ENCODE results near the gene TUBB1.
A peak's percentile ranks its signal among the peaks of the same experiment; 100 is the strongest.

Gene TUBB1

DNA sequence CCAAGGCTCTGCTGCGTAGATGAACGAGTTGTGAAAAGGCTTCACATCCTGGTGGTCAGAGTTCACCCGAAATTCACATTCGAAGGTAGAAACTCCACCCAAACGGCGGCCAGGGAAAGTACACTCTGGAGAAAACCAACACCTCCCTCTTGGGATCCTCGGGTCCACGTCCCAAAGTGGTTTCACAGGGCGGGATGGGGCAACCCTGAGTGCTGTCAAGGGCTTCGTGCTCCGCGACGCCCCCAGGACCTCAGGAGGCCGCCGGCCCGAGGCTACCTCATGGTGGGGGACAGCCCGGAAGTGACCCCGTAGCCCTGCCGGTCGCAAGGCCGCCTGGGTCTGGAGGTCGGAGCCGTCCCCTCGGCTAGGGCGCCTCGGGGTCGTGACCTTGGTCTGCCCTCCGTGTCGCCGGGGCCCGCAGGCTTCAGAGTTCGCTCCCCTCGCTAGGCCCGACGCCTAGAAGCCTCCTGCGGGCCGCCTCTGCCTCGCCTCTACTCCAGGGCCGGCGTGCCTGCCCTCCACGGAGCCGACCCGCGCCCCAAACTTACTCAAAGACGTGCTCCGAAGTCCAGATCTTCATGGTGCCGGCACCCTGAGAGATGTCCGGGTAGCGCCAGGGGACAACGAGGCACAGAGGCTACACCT is 23.0 kb downstream of the TUBB1 start, which contains the start of gene PRELID3B:
Gene PRELID3B (minus strand): TSS at position 636 of the 645 bp plus-strand sequence. CDS start 56 bp downstream, at position 580.
- no peak for DNase-seq (ENCODE audit: low read depth in 3 of 3)

DNA sequence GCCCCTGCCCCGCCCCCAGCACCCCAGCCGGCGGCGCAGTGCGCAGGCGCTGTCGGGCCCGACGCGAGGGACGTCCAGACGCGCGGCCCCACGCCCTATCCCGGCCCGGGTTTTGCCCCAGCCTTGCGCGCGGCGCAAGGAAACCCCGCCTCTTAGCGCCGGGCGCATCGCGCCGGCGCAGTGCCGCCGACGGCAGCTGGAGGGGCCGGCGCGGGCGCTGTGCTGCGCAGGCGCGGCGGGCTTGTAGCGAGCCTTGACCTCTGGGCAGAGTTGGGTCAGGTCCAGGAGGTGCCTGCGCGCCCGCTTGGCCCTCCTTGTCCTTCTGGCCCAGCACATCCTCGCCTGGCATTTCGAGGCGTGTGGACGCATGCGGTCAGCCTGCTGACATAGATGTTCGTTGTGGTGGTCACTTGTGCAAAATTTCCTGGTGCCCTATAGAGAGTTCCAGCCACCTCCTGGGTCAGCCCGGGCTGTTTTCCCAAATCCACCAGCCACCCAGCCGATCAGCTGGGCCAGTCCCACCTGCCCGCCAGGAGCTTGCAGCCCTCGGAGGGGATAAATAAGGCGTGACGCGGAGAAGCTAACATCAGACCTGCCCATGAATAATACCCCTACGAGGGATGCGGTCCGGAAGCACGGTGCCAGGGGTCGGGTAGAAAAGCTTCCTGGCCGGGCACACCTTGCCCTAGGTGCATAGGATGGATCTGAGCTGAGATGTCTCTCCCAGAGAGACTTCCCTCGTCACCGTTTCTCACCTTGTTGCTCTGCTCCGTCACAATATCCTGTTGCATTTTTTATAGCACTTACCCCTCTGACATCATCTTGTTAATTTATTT is 23.8 kb downstream of the TUBB1 start:
- peak; percentile 87 to 94 (median 92) for DNase-seq (ENCODE audit: low read depth in 3 of 3)

DNA sequence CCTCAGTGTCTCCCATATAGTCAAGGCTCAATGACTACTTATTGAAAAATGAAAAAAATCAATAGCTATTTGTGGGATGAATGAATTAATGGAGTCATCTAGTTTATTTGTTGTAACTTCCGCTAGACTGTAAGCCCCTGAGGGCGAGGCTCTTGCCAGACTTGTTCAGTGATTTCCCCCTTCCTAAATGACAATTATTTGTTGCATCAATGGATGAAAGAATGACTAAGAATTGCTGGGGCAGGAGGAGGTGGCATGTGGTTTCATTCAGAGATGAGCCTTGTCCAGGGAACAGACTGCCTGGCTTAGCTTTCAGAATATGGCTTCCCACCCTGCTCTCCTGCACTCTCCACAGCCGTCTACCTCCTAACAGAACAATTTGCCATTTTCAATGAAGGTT is 24.5 kb downstream of the TUBB1 start:
- DNase-seq (ENCODE audit: low read depth in 3 of 3): no peak

DNA sequence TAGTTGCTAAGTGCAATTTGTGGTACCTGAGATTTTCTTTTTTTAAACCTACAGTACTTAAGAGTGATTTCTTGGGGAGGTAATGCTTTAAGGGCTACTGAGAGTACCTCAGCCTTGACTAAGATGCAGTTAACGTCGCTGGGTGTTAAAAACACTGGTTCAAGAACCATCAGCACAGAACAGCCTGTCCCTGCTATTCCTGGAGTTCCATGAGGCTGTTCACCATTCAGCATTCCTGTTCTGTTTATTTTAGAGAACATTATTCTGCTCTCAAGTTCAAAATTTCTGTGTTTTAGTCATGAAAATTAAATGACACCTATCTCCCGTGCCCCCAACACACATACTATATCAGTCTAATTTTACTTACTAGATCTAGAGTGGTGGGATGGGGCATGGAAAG is 25.1 kb downstream of the TUBB1 start:
- no peak for DNase-seq (ENCODE audit: low read depth in 3 of 3)

DNA sequence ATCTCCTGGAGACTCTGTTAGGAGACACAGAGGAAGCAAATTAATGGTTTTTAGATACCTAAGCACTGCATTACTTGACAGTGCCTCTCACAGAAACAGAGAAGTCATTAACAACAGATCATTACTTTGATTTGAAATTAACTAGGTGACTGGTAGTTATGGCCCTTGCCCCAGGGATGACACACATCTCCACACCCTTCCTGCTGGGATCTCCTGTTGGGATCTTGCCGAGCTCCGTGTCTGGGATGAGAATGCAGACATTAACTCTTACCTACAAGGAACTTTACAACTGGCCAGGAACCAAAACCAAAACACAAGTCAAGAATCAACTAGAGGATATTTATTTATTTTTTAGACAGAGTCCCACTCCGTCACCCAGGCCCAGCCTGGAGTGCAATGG is 25.6 kb downstream of the TUBB1 start:
- DNase-seq (ENCODE audit: low read depth in 3 of 3): no peak

DNA sequence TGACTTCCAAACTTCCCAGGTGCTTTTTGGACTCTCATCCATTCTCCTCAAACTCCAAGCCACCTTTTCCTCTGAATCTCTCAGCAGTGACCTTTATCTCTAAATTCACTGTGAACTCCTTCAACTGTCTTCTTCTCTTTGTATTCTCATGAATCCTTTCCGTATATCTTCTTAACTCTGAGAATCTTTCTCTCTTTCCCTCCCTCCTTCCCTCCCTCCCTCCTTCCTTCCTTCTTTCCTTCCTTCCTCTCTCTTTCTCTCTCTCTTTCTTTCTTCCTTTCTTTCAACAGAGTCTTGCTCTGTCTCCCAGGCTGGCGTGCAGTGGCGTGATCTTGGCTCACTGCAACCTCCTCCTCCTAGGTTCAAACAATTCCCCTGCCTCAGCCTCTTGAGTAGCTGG is 27.6 kb downstream of the TUBB1 start:
- no peak for DNase-seq (ENCODE audit: low read depth in 3 of 3)

DNA sequence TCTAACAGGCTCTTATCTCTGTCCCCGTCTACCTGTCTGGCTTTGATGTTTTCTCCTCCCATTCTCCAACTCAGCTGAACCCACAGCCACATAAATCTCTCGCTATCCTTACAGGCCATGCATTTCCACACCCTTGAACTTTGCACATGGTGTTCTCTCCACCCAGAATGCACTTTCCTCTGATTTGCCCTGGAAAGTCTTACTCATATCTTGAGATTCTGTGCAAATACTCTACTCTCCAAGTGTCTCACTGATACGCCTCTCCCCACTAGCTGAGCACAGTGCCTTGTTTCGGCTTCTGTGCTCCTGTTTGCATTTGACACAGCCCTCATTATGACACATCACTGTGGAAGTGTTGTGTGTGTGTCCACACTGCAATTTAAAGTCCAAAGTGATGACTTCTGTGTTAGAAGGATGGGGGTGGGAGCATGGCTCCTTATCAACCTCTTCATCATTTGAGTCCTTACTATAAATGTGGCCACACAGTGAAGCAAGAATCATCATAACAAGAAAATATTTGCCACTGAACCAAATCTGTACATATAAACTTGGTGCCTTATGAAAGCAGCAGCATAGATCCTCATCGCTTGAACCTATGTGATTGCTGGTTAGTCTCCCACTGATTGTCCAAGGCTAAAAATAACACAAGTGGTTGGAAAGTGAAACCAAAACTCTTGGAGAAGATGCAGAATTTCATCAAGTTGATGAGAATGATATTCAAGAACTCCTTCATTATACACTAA is 28.9 kb downstream of the TUBB1 start:
- no peak for DNase-seq (ENCODE audit: low read depth in 3 of 3)

DNA sequence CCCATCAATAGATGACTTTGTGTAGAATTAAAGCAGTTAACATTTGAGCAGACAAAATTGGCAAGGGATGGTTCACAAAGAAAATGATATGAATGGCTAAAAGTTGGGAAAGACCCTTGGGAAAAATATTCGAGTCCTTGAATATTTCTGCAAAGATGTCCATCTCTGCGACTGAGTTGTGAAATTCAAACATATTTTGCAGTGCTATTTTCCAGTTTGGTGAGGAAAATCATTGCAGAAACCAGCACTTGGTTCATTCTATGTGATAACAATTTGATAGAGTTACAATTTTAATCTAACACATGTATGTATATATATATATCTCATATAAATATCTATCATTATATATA is 29.4 kb downstream of the TUBB1 start:
- no peak for DNase-seq (ENCODE audit: low read depth in 3 of 3)

DNA sequence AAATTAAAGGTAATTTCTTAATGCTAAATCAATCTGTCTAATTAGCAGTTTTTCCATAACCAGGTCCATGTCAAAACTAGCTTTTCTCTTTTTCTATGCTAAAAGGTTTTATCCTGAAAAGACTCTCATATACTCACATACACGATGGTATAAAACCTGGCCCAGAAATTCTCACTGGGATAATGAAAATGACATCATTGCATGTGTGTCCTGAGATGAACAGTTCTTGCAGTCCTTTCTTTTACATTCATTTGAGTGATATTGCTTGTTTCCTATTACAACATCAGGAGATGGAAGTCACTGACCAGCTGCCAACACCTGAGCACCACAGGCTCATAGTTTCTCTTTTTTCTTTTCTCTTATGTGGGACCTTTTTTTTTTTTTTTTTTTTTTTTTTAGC is 31.2 kb downstream of the TUBB1 start:
- DNase-seq (ENCODE audit: low read depth in 3 of 3): no peak

DNA sequence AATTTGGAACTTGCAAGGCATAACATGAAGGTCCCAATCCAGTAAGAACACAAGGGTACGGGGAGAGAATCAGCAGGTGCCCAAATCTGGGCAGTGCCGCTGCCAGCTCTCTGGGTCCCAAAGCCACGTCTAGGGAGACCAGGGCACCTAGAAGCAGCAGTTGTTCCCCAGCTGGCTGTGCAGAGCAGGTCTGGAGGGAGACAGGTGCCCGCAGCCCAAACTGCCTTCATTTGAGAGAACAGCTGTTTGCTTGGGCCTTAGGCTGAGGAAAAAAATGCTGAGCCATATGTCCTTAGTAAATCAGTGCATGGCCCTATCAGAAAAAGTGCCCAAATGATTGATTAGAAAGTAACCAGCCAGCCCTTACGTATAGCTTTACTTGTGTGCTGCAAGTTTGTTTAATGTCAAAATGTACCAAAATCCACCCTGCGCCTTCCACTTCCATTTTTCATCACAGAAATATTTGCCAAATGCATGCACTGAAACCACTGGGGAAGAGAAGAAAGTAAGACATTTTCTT is 32.5 kb downstream of the TUBB1 start:
- no peak for DNase-seq (ENCODE audit: low read depth in 3 of 3)

DNA sequence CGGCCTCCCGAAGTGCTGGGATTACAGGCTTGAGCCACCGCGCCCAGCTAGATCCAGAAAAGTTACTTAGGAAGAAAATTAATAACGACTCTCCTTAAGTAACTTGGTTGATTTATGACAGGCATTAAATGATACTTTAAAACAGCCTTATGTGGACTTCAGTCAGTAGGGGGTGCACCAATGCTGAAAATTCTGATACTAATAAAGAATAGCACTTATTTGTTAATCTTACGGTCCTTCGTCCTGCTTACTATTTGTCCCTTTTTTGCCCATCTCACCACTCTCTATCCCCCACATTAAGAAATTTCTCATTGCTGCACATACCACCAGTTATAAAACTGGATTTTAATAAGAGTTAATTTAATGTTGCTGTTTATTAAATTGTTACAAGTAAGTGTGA is 36.1 kb downstream of the TUBB1 start:
- no peak for DNase-seq (ENCODE audit: low read depth in 3 of 3)

DNA sequence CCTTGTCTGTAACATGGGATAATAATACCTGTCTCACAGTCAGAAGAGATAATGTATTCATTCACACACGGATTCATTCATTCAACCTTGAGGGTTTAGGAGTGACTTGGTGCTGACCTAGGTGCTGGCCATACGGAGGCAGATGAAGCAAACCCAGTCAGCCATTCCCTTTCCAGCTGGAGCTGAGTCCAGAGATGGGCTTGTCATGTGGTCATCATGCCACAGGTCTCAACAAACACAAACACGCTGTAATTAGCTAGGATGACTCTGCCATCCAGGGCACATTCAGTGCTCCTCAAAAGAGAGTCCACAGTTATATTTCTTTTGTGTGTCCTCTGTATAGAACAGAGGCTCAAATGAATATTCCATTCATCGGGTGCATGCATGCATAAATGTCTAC is 42.9 kb downstream of the TUBB1 start:
- DNase-seq (ENCODE audit: low read depth in 3 of 3): no peak

DNA sequence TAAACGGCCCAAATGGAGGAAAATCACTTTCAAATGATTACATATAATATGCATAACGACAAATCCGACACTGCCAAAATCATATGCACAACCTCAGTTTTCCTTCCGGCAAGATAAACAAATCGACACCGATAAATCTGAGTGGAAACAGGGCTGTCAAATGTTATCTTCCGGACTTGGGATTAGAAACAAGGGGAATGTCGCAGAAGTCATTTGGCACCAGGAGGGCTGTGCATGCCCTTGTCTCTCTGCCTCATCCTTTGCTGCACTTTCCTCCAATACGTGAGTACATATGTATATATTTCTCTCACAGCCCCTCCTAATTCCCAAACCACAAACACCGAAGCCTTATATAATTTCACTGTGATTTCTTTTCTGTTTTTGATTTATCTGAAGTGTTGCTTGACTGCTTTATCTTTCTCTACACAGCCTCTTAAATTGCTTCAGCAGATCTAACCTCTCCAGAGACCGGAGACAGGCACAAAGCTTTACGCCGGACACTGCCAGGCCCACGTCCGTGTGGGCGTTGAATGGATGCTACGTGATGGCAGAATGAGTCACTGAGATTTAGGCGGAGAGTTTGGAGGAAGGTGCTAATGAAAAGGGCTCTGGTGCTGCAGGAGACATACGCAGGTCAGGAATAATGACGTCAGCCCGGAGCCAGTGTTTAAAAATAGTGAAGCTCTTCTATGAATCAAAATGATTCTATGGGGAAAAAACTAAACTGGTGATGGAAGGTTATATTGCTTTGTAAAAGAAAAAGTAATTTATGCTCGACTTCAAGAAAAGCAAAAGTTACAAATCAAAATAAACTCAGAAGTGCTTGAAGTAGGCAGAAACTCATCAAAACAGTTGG is 44.4 kb downstream of the TUBB1 start:
- no peak for DNase-seq (ENCODE audit: low read depth in 3 of 3)

DNA sequence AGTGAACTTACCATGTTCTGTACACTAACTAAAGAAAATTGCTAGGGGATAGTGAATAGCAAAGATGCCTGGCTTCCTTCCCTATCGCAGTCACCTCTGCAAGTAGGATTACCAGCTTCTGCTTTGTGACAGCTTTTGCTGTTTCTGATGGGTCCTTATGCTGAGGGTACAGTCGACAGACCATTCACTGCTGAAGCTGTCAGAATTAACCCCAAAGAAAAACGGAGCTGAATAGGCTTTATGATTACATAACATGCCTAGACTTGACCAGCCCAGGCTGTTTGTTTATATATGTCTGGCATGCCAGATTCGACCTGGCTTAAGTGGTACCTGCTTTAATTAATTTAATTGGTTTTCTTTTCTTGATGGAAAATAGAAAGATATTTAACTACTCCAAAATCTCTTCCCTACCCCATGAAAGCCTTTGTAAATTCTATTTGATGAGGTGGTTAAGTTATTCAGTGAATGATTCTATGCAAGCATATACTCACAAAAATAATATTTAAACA is 45.0 kb downstream of the TUBB1 start:
- no peak for DNase-seq (ENCODE audit: low read depth in 3 of 3)

DNA sequence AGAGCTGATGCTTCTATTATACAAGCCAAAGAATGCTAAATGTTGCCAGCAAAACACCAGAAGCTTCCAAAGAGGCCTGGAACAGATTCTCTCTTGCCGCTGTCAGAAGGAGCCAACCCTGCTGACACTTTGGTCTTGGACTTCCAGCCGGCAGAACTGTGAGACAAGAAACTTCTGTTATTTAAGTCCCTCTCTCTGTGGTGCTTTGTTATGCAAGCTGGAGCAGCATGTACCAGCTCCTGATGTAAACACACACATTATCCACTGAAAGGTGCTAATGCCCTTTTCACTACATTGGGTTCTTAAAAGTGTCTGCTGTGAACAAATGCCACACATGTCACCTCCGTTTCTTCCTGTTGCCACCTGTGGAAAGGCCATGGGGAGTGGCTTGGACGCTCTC is 49.3 kb downstream of the TUBB1 start:
- no peak for DNase-seq (ENCODE audit: low read depth in 3 of 3)

DNA sequence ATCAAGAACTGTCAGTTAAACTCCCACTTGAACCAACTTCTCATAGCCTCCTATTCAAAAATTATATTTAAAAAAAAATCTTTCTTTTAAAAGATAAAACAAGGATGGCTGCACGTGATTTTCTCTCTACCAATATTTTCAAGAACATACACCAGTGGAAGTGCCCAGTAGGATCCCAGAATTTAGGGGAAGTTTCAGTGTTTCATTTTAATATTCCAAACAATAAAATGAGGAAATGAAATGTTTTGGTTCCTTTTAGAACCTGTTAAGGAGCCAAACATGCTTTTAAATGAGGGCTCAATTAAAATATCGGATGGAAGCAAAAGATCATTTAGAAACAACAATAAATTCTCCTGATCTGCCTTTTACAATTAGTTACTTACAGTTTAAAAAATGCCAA is 49.8 kb downstream of the TUBB1 start:
- no peak for DNase-seq (ENCODE audit: low read depth in 3 of 3)

DNA sequence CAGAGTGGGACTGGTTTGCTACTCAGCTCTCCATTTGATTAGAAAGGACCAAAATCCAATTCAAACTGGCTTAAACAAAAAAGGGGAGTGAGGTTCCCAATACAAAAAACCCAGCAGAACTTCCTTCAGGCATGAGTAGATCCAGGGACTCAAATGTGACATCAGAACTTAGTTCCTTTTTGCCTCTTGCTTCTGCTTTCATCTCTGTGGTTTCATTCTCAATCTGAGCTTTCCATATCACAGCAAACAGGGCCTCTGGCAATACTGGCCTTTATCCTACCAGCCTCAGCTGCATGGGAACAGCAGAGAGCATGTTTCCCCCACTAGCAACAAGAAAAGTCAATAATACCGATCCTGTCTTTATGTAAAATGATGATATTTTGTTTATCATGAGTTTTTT is 52.0 kb downstream of the TUBB1 start:
- DNase-seq (ENCODE audit: low read depth in 3 of 3): no peak

DNA sequence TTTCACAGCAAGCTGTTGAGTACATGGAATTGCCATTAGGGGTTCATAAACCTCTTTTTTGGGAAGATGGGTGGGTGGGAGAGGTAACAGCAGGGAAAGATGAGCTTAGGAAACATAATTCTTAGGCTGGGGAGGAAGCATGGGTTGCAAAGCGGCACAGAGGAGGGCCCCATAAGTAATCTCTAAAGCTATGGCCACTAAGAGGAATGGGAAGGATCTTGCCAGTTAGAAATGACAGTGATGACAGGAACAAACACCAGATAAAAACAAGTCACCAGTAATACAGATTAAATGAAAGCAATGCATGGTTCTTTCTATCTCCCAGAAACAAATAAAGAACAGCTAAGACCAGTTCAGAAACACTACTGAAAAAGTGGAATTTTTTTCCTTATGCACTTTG is 54.4 kb downstream of the TUBB1 start:
- DNase-seq (ENCODE audit: low read depth in 3 of 3): no peak

DNA sequence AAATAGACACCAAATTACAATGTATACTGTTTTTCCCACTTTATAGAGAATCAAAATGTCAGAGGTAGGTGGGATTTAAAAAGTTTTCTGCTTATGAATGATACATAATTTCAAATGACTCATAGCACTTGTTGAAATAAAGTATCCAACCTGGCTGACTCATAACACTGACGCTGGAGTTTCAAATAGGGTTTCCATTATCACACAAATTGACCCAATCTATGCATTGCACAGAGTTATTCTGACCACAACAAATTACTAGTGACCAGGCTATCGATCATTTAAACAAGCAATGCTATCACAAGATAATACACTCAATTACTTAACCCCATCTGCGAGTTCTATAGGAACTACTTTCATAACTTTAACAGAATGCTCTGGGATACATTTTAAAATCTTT is 55.2 kb downstream of the TUBB1 start:
- no peak for DNase-seq (ENCODE audit: low read depth in 3 of 3)

DNA sequence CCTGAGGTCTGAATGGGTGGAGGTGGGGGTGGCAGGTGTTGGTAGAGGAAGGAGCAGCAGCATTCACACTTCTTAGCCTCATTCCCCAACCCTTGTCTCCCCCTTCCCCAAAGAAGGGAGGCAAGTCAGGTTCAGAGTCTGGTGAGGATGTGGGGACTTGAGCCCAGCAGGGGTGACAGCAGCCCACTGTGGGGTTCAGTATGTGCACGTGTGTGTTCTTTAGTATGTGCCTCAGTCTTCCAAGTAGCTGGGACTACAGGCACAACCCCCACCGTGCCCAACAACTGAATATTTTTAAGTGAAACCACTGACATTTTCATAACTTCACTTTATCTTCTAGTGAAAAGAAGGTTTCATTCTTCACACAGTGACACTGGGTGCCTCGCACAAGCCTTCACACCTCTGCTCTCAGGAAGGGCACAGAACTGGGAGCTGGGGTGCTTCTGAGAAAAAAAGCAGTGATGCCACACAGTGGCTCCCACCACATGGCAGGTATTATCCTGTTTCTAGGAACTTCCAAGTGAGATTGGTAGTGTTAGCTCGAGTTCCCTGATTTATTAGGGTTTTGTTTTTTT is 56.8 kb downstream of the TUBB1 start:
- peak in 1 of 3 experiments; percentile 7 for DNase-seq (ENCODE audit: low read depth in 3 of 3)
